ENCODE measurements around the gene TCF4.

Gene TCF4

DNA sequence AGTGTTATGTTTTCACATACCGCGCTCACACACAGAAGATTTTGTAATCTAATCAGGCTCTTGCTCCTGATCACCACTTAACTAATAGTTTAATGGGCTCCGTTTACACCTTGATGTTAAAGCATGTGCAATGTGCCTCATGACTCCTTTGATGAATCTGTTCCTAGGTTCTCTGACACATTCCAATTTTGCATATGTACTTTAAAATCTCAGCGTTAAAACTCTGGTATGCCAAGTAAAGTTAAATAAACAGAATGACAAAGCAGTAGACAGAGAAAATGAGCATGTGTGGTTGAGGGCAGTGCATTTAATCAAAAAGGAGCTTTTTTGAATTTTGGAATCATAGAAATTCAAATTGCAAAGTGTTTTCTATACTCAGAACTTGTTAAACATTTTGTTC, 96.4 kb downstream of the TCF4 start:
- no peak for DNase-seq (ENCODE audit: low read depth)
- TF ChIP-seq, protein P1, sequence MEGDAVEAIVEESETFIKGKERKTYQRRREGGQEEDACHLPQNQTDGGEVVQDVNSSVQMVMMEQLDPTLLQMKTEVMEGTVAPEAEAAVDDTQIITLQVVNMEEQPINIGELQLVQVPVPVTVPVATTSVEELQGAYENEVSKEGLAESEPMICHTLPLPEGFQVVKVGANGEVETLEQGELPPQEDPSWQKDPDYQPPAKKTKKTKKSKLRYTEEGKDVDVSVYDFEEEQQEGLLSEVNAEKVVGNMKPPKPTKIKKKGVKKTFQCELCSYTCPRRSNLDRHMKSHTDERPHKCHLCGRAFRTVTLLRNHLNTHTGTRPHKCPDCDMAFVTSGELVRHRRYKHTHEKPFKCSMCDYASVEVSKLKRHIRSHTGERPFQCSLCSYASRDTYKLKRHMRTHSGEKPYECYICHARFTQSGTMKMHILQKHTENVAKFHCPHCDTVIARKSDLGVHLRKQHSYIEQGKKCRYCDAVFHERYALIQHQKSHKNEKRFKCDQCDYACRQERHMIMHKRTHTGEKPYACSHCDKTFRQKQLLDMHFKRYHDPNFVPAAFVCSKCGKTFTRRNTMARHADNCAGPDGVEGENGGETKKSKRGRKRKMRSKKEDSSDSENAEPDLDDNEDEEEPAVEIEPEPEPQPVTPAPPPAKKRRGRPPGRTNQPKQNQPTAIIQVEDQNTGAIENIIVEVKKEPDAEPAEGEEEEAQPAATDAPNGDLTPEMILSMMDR (IDR thresholded peaks at IDR 0.05; ENCODE audit: low read depth, low read length, missing control alignments): no peak
- no peak overlapping the region for H3K4me3 ChIP-seq (ENCODE audit: low read depth, low read length)

DNA sequence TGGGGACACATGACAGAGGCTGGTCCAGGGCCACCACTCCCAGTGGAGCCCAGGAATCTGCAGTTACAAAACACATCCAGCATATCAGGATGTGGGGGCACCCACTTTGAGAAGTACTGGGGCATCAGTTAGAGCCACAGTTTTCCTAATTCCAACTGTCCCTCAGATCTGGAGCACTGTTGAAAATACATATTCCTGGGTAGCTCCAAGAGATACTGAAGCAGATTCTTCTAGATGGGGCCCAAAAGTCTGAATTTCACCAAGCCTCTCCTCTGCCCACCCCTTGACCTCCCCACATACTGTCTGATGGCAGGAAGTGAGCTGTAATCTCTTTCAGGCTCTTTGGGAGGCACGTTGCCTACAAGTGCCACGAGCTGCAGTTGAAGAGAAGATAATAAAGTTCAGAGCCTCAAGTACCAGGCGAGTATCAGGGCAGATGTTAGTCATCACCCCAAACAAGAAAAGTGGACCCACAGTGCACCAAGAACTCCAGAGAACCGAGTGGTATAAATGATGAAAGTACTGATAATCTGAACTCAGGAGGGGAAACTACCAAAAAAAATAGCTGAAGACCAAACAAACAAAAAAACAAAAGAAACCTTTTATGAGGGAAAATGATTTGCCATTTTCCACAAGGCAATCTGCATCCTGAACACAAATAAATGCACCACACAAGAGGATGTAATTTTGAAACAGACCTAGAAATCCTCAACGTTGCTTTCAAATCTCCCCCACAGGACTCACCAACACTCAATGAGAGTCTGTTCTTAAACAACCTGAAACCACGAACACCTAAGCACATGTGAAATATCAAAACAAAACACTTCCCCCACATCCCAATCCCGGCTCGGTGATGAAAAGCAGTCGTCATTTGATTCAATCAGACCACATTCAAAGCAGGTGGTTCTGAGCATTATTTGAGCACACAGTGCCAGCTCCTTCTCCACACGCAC, 98.7 kb downstream of the TCF4 start:
- H3K4me3 ChIP-seq (ENCODE audit: low read depth, low read length): no peak overlapping the region
- TF ChIP-seq, protein P1 (IDR thresholded peaks at IDR 0.05; ENCODE audit: low read depth, low read length, missing control alignments): no peak
- DNase-seq (ENCODE audit: low read depth): peak; percentile 22

DNA sequence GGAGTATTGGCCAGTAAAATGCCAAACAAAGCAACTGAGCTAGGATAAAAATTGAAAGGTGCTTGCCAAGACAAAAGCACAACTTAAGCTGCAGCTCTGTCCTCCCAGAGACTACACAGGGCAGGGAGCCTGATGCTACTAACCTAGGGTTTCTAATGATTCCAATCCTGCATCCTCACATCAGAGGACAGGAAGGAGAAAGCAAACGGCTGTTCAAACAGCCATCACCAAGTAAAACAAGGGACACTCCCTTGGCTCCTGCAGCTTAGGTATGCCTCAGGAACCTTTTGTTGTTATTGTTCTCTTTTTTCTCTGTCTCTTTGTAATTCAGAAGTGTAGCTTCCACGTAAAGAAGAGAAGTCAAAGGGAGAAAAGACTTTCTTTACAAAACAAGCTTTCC, 99.5 kb downstream of the TCF4 start:
- TF ChIP-seq, protein P1 (IDR thresholded peaks at IDR 0.05; ENCODE audit: low read depth, low read length, missing control alignments): no peak
- H3K4me3 ChIP-seq (ENCODE audit: low read depth, low read length): no peak overlapping the region
- no peak for DNase-seq (ENCODE audit: low read depth)

DNA sequence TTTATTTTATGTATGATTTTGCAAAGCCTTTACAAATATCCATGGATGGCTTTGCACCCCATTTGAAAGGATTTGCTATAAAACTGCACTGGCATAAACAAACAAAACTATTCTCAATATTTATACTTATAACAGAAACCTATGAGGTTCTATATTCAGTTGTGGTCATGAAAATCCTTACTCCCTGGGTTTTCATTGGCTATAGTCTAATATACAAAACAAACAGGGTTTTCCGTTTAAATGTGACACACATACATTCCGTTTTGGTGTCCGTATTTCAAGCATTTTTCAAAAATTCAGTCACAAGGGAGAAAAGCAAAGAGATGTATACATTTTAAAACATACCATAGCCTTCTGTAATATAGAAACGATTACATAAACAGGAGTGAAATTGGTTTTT, 100.0 kb downstream of the TCF4 start:
- no peak for DNase-seq (ENCODE audit: low read depth)
- no peak overlapping the region for H3K4me3 ChIP-seq (ENCODE audit: low read depth, low read length)
- TF ChIP-seq, protein P1 (IDR thresholded peaks at IDR 0.05; ENCODE audit: low read depth, low read length, missing control alignments): no peak

DNA sequence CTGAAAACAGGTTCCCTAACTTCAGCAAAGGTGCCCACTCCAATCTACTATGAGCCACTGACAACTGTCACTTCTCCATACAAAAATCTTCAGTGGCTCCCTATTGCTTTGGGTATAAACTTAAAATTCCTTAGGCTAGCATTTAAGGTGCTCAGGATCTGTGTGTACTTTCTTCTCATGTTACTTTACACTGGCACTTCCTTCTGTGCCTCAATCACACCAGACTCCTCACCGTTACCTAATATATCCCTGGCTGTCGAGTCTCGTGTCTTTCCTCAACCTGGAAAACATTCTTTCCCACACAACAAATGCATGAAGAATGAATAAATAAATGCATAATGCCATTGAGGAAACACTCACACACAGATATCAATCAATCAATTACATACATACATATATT, 101.1 kb downstream of the TCF4 start:
- TF ChIP-seq, protein P1 (IDR thresholded peaks at IDR 0.05; ENCODE audit: low read depth, low read length, missing control alignments): no peak
- DNase-seq (ENCODE audit: low read depth): no peak
- H3K4me3 ChIP-seq (ENCODE audit: low read depth, low read length): no peak overlapping the region

DNA sequence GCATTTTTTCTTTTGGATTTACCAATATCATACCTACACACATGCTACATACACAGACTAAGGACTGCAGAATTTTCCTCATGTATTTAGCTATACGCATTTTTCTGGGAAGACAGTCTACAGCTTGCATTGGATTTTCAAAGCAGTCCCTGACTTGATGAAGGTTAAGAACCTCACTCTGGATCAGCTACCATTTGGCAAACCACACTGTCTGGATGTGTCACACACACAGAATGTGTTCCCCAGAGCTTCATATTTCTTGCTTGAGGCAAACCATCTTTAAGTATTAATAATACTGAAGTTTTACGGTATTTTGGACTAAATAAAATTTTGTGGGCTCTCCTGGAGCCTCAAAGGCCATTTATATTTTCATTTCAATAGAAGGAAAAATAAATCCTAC, 102.3 kb downstream of the TCF4 start:
- no peak for DNase-seq (ENCODE audit: low read depth)
- TF ChIP-seq, protein P1 (IDR thresholded peaks at IDR 0.05; ENCODE audit: low read depth, low read length, missing control alignments): no peak
- H3K4me3 ChIP-seq (ENCODE audit: low read depth, low read length): no peak overlapping the region

DNA sequence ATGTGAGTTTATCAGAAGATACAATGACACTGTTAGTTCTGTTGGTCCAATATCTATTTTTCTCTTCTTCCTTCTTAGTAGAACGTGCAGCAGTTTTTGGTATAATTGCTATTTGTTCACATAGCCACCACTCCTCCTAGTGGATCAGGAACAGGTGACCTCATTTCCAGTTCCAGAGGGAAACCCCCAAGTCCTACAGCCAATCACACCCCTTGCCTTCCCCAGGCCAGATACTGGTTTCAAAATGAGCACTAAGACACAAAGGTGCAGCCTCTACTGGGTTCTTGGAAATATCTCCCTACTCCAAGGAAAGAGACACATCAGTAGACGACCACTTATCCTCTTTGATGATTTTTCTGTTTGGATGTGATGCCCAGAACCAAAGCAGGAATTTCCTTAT, 103.2 kb downstream of the TCF4 start:
- H3K4me3 ChIP-seq (ENCODE audit: low read depth, low read length): no peak overlapping the region
- DNase-seq (ENCODE audit: low read depth): no peak
- TF ChIP-seq, protein P1 (IDR thresholded peaks at IDR 0.05; ENCODE audit: low read depth, low read length, missing control alignments): no peak
